ENCODE measurements around the gene MCC. TPM values are rescaled to one million over a fixed set of nuclear protein-coding genes. Genes with fewer than 3 reads are reported as not detected.

The MCC gene
- total RNA-seq, 4 donors from 2014 or later, result 17.0 to 24.8 (median 21.0) TPM

GRCh38 chr5:113266227-113266912 is 221.9 kb downstream of the MCC start:
- intact Hi-C loops (cut with DNase I), result no loop called here
- H3K4me3 ChIP-seq, result no peak overlapping the region
- H3K4me1 ChIP-seq, result peaks cover 25 to 45% (median 30%) of the 10 kb centered on the region in 4 donors
- no peak for DNase-seq (ENCODE audit: extremely low spot score)
- no peaks in the 10 kb centered on the region for H3K36me3 ChIP-seq
- WGBS, result 93% methylated on average over 4 of the region's 4 CpGs
- H3K27me3 ChIP-seq, result no peaks in the 10 kb centered on the region
- TF ChIP-seq, protein P1, sequence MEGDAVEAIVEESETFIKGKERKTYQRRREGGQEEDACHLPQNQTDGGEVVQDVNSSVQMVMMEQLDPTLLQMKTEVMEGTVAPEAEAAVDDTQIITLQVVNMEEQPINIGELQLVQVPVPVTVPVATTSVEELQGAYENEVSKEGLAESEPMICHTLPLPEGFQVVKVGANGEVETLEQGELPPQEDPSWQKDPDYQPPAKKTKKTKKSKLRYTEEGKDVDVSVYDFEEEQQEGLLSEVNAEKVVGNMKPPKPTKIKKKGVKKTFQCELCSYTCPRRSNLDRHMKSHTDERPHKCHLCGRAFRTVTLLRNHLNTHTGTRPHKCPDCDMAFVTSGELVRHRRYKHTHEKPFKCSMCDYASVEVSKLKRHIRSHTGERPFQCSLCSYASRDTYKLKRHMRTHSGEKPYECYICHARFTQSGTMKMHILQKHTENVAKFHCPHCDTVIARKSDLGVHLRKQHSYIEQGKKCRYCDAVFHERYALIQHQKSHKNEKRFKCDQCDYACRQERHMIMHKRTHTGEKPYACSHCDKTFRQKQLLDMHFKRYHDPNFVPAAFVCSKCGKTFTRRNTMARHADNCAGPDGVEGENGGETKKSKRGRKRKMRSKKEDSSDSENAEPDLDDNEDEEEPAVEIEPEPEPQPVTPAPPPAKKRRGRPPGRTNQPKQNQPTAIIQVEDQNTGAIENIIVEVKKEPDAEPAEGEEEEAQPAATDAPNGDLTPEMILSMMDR (IDR thresholded peaks at IDR 0.05), result no peak
- no peak for TF ChIP-seq POLR2A (IDR thresholded peaks at IDR 0.05; ENCODE audit: low read depth)
- no peak for TF ChIP-seq POLR2AphosphoS5 (IDR thresholded peaks at IDR 0.05)
- TF ChIP-seq EP300 (IDR thresholded peaks at IDR 0.05), result no peak
- H3K9me3 ChIP-seq, result no peaks in the 10 kb centered on the region
- no peak overlapping the region for H3K27ac ChIP-seq (replicated peaks in 1 of 4)

GRCh38 chr5:113265190-113265589 is 223.1 kb downstream of the MCC start:
- intact Hi-C loops (cut with DNase I), result no loop called here
- no peak for DNase-seq (ENCODE audit: extremely low spot score)
- H3K27ac ChIP-seq (replicated peaks in 1 of 4), result no peak overlapping the region
- TF ChIP-seq EP300 (IDR thresholded peaks at IDR 0.05) (no peak), POLR2AphosphoS5 (IDR thresholded peaks at IDR 0.05) (no peak), POLR2A (IDR thresholded peaks at IDR 0.05; ENCODE audit: low read depth) (no peak)
- TF ChIP-seq, protein P1 (IDR thresholded peaks at IDR 0.05), result no peak
- no peak overlapping the region for H3K4me3 ChIP-seq
- WGBS, result 94% methylated on average over 4 of the region's 4 CpGs
- H3K9me3 ChIP-seq, result no peaks in the 10 kb centered on the region
- no peaks in the 10 kb centered on the region for H3K36me3 ChIP-seq
- H3K27me3 ChIP-seq, result no peaks in the 10 kb centered on the region
- H3K4me1 ChIP-seq, result peaks cover 24 to 33% (median 28%) of the 10 kb centered on the region in 4 donors

DNA sequence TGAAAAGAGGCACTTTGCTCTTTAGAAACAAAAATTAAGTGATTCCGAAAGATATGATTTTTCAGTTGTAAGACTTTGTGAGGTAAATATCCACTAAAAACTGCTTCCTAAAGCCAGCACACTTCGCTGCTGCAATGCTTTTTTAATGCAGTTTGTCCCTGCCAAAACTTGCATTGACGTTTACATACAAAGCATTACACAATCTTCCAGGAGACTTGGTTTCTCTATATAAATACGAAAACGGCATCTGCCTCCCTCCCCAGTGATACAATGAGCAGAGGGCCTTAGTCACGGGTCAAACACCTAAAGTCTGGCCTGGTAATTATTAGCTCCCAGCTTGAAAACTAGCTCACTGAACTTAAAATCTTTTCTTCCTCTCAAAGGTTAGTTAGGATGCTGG is 224.2 kb downstream of the MCC start:
- H3K4me1 ChIP-seq, result peaks cover 13 to 22% (median 21%) of the 10 kb centered on the region in 4 donors
- TF ChIP-seq POLR2AphosphoS5 (IDR thresholded peaks at IDR 0.05) (no peak), POLR2A (IDR thresholded peaks at IDR 0.05; ENCODE audit: low read depth) (no peak), EP300 (IDR thresholded peaks at IDR 0.05) (no peak)
- TF ChIP-seq, protein P1 (IDR thresholded peaks at IDR 0.05), result no peak
- no peak for DNase-seq (ENCODE audit: extremely low spot score)
- no peak overlapping the region for H3K27ac ChIP-seq (replicated peaks in 1 of 4)
- no peaks in the 10 kb centered on the region for H3K36me3 ChIP-seq
- WGBS, result 45% methylated on average over 6 of the region's 6 CpGs
- no peaks in the 10 kb centered on the region for H3K9me3 ChIP-seq
- no peaks in the 10 kb centered on the region for H3K27me3 ChIP-seq
- intact Hi-C loops (cut with DNase I), result no loop called here
- no peak overlapping the region for H3K4me3 ChIP-seq

- Histone ChIP-seq H3K9me3 (no peaks in the 10 kb centered on the region), H3K4me3 (no peak overlapping the region), H3K36me3 (no peaks in the 10 kb centered on the region), H3K4me1 (peaks cover 13 to 21% (median 20%) of the 10 kb centered on the region in 4 donors), H3K27me3 (no peaks in the 10 kb centered on the region), H3K27ac (replicated peaks in 1 of 4) (no peak overlapping the region)
- TF ChIP-seq, protein P1 (IDR thresholded peaks at IDR 0.05), result no peak
- TF ChIP-seq EP300 (IDR thresholded peaks at IDR 0.05), result no peak
- no peak for TF ChIP-seq POLR2AphosphoS5 (IDR thresholded peaks at IDR 0.05)
- no peak for TF ChIP-seq POLR2A (IDR thresholded peaks at IDR 0.05; ENCODE audit: low read depth)
- intact Hi-C loops (cut with DNase I), result no loop called here
- 39% methylated on average over 3 of the region's 3 CpGs for WGBS
- no peak for DNase-seq (ENCODE audit: extremely low spot score)
Measured at GRCh38 chr5:113263545-113263944, 224.7 kb downstream of the MCC start.
